Measurements from ENCODE around the gene FLT1.

Gene FLT1

DNA sequence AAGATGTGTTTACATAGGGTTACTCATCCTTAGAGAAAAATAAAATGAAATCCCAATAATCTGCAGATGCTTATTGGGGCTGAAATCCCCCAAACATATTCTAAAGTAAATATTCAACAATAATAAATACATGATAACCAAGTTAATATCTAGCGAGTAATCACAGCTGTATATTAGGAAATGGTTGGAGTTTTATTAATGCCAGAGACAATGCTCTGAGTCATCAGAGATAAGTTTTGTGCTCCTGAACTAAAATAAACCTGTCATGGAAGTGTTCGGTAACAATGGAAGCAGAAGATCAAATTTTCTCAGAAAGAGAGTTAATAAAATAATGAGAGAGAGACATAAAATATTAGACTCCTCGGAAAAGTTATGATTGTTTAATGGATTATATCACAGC lies 31.4 kb downstream of the FLT1 start:
- no peak for DNase-seq (ENCODE audit: low read depth)
- TF ChIP-seq, protein P1, sequence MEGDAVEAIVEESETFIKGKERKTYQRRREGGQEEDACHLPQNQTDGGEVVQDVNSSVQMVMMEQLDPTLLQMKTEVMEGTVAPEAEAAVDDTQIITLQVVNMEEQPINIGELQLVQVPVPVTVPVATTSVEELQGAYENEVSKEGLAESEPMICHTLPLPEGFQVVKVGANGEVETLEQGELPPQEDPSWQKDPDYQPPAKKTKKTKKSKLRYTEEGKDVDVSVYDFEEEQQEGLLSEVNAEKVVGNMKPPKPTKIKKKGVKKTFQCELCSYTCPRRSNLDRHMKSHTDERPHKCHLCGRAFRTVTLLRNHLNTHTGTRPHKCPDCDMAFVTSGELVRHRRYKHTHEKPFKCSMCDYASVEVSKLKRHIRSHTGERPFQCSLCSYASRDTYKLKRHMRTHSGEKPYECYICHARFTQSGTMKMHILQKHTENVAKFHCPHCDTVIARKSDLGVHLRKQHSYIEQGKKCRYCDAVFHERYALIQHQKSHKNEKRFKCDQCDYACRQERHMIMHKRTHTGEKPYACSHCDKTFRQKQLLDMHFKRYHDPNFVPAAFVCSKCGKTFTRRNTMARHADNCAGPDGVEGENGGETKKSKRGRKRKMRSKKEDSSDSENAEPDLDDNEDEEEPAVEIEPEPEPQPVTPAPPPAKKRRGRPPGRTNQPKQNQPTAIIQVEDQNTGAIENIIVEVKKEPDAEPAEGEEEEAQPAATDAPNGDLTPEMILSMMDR (conservative IDR thresholded peaks at IDR 0.05; ENCODE audit: low read depth, low read length): no peak
- no peak overlapping the region for H3K4me3 ChIP-seq (ENCODE audit: low read length)

DNA sequence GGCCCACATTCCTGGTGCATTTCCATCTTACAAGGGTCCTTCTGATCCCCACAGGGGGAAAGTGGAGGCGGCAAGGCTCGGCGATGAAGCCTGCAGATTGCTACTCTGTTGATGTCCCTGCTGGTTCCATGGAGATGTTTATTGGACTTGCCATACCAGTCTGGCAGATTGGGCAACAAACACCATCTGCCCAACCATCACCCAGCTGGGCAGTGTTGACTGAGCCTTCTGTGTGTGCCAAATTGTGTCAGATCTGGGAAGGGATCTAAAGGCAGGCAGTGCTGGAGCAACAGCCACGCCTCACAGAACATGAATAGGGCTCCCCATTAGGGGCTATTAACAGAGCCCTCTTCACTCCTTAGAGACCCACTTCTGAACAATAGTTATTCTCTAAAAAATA lies 35.0 kb downstream of the FLT1 start:
- DNase-seq (ENCODE audit: low read depth): no peak
- TF ChIP-seq, protein P1 (conservative IDR thresholded peaks at IDR 0.05; ENCODE audit: low read depth, low read length): no peak
- no peak overlapping the region for H3K4me3 ChIP-seq (ENCODE audit: low read length)

DNA sequence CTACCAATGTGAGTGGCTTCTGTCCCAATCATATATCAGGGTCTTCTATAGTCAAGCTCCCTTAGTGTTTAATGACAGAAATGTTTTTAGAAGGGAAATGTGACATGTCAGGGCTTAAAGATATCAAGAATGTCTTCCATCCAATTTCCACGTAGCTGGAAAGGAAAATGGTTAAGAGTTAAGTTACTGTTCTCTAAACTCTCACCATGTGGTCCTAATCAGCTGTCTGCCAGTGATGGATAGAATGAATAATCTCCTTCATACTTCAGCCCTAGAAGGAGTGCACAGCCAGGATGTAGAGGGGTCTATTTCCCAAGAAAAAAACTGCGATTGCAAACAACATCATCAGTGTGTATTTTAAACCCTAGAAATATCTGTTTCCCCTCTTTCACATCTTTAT lies 36.3 kb downstream of the FLT1 start:
- no peak for DNase-seq (ENCODE audit: low read depth)
- no peak overlapping the region for H3K4me3 ChIP-seq (ENCODE audit: low read length)
- TF ChIP-seq, protein P1 (conservative IDR thresholded peaks at IDR 0.05; ENCODE audit: low read depth, low read length): no peak

DNA sequence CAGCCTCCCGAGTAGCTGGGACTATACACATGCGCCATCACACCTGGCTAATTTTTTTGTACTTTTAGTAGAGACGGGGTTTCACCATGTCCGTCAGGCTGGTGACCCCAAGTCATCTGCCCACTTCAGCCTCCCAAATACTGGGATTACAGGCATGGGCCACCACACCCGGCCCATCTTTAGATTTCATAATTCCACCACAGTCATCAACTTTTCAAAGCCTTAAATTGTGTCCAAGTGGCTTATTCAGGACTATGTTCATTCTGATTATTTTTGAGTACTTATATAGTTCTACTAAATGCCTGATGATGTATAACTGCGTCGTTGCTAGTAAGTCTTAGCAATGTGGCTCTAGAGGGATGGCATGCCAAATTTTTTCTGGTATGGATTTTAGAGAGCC lies 36.9 kb downstream of the FLT1 start:
- TF ChIP-seq, protein P1 (conservative IDR thresholded peaks at IDR 0.05; ENCODE audit: low read depth, low read length): no peak
- H3K4me3 ChIP-seq (ENCODE audit: low read length): no peak overlapping the region
- DNase-seq (ENCODE audit: low read depth): no peak

DNA sequence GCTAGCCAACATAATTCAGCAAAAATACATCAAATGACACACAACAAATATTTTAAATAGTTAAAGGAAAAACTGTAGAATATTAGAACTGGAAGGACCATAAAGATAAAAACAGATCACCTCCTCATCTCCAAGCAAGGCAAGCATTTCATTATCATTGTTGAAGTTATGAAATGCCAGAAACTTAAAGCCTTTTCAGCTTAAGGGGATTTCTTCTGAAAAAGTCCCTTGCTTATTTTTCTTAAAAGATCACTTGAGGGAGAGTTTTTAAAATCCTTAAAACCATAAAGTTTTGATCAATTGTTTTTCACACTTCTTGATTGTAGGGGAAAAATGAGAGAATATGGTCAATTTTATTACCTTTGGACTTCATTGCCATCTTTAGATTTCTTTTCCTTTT lies 37.4 kb downstream of the FLT1 start:
- no peak for DNase-seq (ENCODE audit: low read depth)
- TF ChIP-seq, protein P1 (conservative IDR thresholded peaks at IDR 0.05; ENCODE audit: low read depth, low read length): no peak
- no peak overlapping the region for H3K4me3 ChIP-seq (ENCODE audit: low read length)

DNA sequence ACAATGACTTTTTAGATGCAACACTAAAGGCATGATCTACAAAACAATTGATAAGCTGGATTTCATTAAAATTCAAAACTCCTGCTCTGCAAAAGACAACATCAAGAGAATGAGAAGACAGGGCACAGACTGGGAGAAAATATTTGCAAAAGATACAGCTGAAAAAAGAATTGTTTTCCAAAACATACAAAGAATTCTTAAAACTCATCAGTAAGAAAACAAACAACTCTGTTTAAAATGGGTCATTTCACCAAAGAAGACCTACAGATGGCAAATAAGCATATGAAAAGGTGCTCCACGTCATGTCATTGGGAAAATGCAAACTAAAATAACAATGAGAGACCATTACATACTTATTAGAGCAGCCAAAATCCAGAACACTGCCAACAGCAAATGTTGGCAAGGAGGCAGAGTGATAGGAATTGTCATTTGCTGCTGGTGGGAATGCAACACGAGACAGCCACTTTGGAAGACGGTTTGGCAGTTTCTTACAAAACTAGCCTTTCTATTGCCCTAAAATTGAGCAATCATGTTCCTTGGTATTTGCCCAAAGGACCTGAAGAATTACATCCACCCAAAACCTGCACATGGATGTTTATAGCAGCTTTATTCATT lies 39.2 kb downstream of the FLT1 start:
- DNase-seq (ENCODE audit: low read depth): no peak
- TF ChIP-seq, protein P1 (conservative IDR thresholded peaks at IDR 0.05; ENCODE audit: low read depth, low read length): no peak
- no peak overlapping the region for H3K4me3 ChIP-seq (ENCODE audit: low read length)

DNA sequence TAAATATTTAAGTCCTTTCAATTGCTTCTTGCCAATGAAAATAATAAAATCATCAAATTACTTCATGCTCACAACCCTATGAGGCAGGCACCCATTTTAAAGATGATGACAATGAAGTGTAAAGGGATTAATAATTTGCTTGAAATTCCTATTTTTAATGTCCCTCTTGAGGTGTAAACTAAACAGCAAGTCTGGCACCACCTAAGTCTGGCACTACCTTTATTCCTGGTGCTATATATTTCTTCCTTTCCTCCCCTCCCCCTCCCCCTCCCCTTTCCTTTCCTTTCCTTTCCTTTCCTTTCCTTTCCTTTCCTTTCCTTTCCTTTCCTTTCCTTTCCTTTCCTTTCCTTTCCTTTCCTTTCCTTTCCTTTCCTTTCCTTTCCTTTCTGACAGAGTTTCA lies 42.2 kb downstream of the FLT1 start:
- TF ChIP-seq, protein P1 (conservative IDR thresholded peaks at IDR 0.05; ENCODE audit: low read depth, low read length): no peak
- no peak overlapping the region for H3K4me3 ChIP-seq (ENCODE audit: low read length)
- no peak for DNase-seq (ENCODE audit: low read depth)
